ENCODE measurements around the gene NFIB. TPM values are rescaled to one million over a fixed set of nuclear protein-coding genes. Genes with fewer than 3 reads are reported as not detected.

NFIB gene
- total and polyA plus RNA-seq, 2 experiments from 2014 or later: 15.2 to 27.3 TPM

GRCh38 chr9:14144215-14144614, 169.7 kb downstream of the NFIB start:
- H3K9me2 ChIP-seq (replicated peaks; ENCODE audit: insufficient read depth): no peaks in the 10 kb centered on the region
- H3K4me1 ChIP-seq (ENCODE audit: insufficient read depth): no peaks in the 10 kb centered on the region

GRCh38 chr9:14141699-14142098, 172.2 kb downstream of the NFIB start:
- DNase-seq (ENCODE audit: low spot score): no peak
- 93% methylated on average over 2 of the region's 2 CpGs for WGBS (ENCODE audit: low lambda C conversion rate, missing lambda C conversion rate)
- Histone ChIP-seq H4K20me1 (ENCODE audit: insufficient read depth, poor library complexity, severe bottlenecking) (no peaks in the 10 kb centered on the region), H2AFZ (no peak overlapping the region), H3K27me3 (no peaks in the 10 kb centered on the region), H3K79me2 (no peaks in the 10 kb centered on the region), H3K36me3 (replicated peaks; ENCODE audit: insufficient read depth, low read depth) (no peaks in the 10 kb centered on the region), H3K4me2 (no peak overlapping the region), H3K9me2 (replicated peaks; ENCODE audit: insufficient read depth) (no peaks in the 10 kb centered on the region), H3K4me1 (ENCODE audit: insufficient read depth) (no peaks in the 10 kb centered on the region), H3K27ac (no peak overlapping the region), H3K4me3 (no peak overlapping the region), H3K9me3 (ENCODE audit: low read depth) (no peaks in the 10 kb centered on the region)
- TF ChIP-seq EZH2 (IDR thresholded peaks at IDR 0.05; ENCODE audit: borderline replicate concordance): no peak

More at GRCh38 chr9:14144215-14144614, 169.7 kb downstream of the NFIB start:
- 80% methylated on average over 3 of the region's 3 CpGs for WGBS (ENCODE audit: low lambda C conversion rate, missing lambda C conversion rate)
- Histone ChIP-seq H4K20me1 (ENCODE audit: insufficient read depth, poor library complexity, severe bottlenecking) (no peaks in the 10 kb centered on the region), H3K36me3 (replicated peaks; ENCODE audit: insufficient read depth, low read depth) (no peaks in the 10 kb centered on the region), H2AFZ (no peak overlapping the region), H3K4me3 (no peak overlapping the region), H3K79me2 (no peaks in the 10 kb centered on the region), H3K27me3 (no peaks in the 10 kb centered on the region), H3K27ac (no peak overlapping the region), H3K4me2 (no peak overlapping the region), H3K9me3 (ENCODE audit: low read depth) (no peaks in the 10 kb centered on the region)
- TF ChIP-seq EZH2phosphoT487 (IDR thresholded peaks at IDR 0.05; ENCODE audit: low read depth, severe bottlenecking, unreplicated experiment): no peak
- no peak for TF ChIP-seq EZH2 (IDR thresholded peaks at IDR 0.05; ENCODE audit: borderline replicate concordance)
- no peak for TF ChIP-seq CTCF (IDR thresholded peaks at IDR 0.05; ENCODE audit: poor library complexity)
- DNase-seq (ENCODE audit: low spot score): no peak

GRCh38 chr9:14140096-14140697, 173.7 kb downstream of the NFIB start:
- H3K9me3 ChIP-seq (ENCODE audit: low read depth): no peaks in the 10 kb centered on the region
- H3K9me2 ChIP-seq (replicated peaks; ENCODE audit: insufficient read depth): no peaks in the 10 kb centered on the region
- no peaks in the 10 kb centered on the region for H3K27me3 ChIP-seq
- no peak overlapping the region for H3K4me3 ChIP-seq
- H2AFZ ChIP-seq: no peak overlapping the region
- no peak for DNase-seq (ENCODE audit: low spot score)
- H3K4me1 ChIP-seq (ENCODE audit: insufficient read depth): no peaks in the 10 kb centered on the region
- no peaks in the 10 kb centered on the region for H4K20me1 ChIP-seq (ENCODE audit: insufficient read depth, poor library complexity, severe bottlenecking)
- no peak for TF ChIP-seq EZH2 (IDR thresholded peaks at IDR 0.05; ENCODE audit: borderline replicate concordance)
- no peak for TF ChIP-seq EZH2phosphoT487 (IDR thresholded peaks at IDR 0.05; ENCODE audit: low read depth, severe bottlenecking, unreplicated experiment)
- no peak for TF ChIP-seq CTCF (IDR thresholded peaks at IDR 0.05; ENCODE audit: poor library complexity)
- H3K4me2 ChIP-seq: no peak overlapping the region
- H3K36me3 ChIP-seq (replicated peaks; ENCODE audit: insufficient read depth, low read depth): no peaks in the 10 kb centered on the region
- no peaks in the 10 kb centered on the region for H3K79me2 ChIP-seq
- no peak overlapping the region for H3K27ac ChIP-seq

GRCh38 chr9:14139287-14139686, 174.7 kb downstream of the NFIB start:
- Histone ChIP-seq H2AFZ (no peak overlapping the region), H4K20me1 (ENCODE audit: insufficient read depth, poor library complexity, severe bottlenecking) (no peaks in the 10 kb centered on the region), H3K4me1 (ENCODE audit: insufficient read depth) (no peaks in the 10 kb centered on the region), H3K9me3 (ENCODE audit: low read depth) (no peaks in the 10 kb centered on the region), H3K4me3 (no peak overlapping the region), H3K27me3 (no peaks in the 10 kb centered on the region), H3K27ac (no peak overlapping the region), H3K4me2 (no peak overlapping the region), H3K9me2 (replicated peaks; ENCODE audit: insufficient read depth) (no peaks in the 10 kb centered on the region), H3K36me3 (replicated peaks; ENCODE audit: insufficient read depth, low read depth) (no peaks in the 10 kb centered on the region), H3K79me2 (no peaks in the 10 kb centered on the region)
- 89% methylated on average over 1 of the region's 1 CpG for WGBS (ENCODE audit: low lambda C conversion rate, missing lambda C conversion rate)
- TF ChIP-seq CTCF (IDR thresholded peaks at IDR 0.05; ENCODE audit: poor library complexity): no peak
- no peak for DNase-seq (ENCODE audit: low spot score)

All from hepatocyte (in vitro differentiated cells).